ENCODE measurements around the gene TSEN15. TPM values are rescaled to one million over a fixed set of nuclear protein-coding genes. Genes with fewer than 3 reads are reported as not detected.

TSEN15 gene
- total and polyA plus RNA-seq, 10 of the 15 experiments (the other 5 are each of a cell fraction or from before 2014, with no cell fraction given), result 21.1 to 136 (median 70.2) TPM

DNA sequence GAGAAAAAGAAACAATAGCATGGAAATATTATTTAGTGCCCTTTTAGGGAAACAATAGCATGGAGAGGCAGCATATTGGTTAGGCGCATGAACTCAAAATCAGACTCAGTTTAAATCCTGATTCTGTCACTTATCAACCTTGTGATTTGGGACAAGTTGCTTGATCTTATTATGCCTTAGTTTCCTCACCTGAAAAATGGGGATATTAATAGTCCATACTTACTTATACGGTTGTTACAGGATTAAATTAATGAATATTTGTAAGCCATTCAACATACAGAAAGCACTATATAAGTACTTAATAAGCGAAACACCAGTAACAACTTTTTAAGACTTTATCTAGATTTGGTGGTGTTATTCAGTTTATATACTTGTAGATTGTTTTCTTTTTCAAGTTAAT is 1.2 kb downstream of the TSEN15 start:
- Histone ChIP-seq H3K27me3 (replicated peaks in 1 of 2; ENCODE audit: control insufficient read depth in 2 of 2, insufficient read depth in 2 of 2, low read length in 1 of 2) (no peaks in the 10 kb centered on the region; a peak in 1 of 4 replicates), H4K20me1 (ENCODE audit: control insufficient read depth, insufficient read depth) (no peaks in the 10 kb centered on the region), H3K36me3 (ENCODE audit: control insufficient read depth in 2 of 2, insufficient read depth in 2 of 2, low read length in 1 of 2) (peaks cover 0 to 4% of the 10 kb centered on the region in 2 experiments; a peak in 2 of 4 replicates), H3K9me3 (replicated peaks; ENCODE audit: control insufficient read depth, insufficient read depth, low read length) (no peaks in the 10 kb centered on the region), H3K4me2 (ENCODE audit: control insufficient read depth, insufficient read depth) (peak overlapping the region; percentile 91), H3K4me1 (ENCODE audit: control insufficient read depth, insufficient read depth, low read length) (peaks cover 7% of the 10 kb centered on the region; the same call in 1 of the 2 replicates), H3K4me3 (peak overlapping the region; percentile 83), H3K79me2 (ENCODE audit: control insufficient read depth, insufficient read depth, low read length) (peaks cover 17% of the 10 kb centered on the region), H2AFZ (ENCODE audit: control insufficient read depth, low read depth, low read length) (peak overlapping the region; percentile 97; the same call in 1 of the 2 replicates), H3K27ac (ENCODE audit: control insufficient read depth, insufficient read depth) (no peak overlapping the region; the same call in 1 of the 2 replicates), H3K9ac (ENCODE audit: control insufficient read depth, insufficient read depth, low read length) (peak overlapping the region; percentile 77)
- POLR2A ChIA-PET, result no interaction called here
- TF ChIP-seq, protein P1, sequence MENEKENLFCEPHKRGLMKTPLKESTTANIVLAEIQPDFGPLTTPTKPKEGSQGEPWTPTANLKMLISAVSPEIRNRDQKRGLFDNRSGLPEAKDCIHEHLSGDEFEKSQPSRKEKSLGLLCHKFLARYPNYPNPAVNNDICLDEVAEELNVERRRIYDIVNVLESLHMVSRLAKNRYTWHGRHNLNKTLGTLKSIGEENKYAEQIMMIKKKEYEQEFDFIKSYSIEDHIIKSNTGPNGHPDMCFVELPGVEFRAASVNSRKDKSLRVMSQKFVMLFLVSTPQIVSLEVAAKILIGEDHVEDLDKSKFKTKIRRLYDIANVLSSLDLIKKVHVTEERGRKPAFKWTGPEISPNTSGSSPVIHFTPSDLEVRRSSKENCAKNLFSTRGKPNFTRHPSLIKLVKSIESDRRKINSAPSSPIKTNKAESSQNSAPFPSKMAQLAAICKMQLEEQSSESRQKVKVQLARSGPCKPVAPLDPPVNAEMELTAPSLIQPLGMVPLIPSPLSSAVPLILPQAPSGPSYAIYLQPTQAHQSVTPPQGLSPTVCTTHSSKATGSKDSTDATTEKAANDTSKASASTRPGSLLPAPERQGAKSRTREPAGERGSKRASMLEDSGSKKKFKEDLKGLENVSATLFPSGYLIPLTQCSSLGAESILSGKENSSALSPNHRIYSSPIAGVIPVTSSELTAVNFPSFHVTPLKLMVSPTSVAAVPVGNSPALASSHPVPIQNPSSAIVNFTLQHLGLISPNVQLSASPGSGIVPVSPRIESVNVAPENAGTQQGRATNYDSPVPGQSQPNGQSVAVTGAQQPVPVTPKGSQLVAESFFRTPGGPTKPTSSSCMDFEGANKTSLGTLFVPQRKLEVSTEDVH (IDR thresholded peaks at IDR 0.05; ENCODE audit: low read depth, partially characterized antibody), result no peak
- no peak for TF ChIP-seq EGR1 (IDR thresholded peaks at IDR 0.05; ENCODE audit: borderline replicate concordance in 1 of 2, low read depth in 2 of 2, low read length in 2 of 2)
- no peak for TF ChIP-seq SREBF1 (IDR thresholded peaks at IDR 0.05; ENCODE audit: low read length)
- no peak for TF ChIP-seq CHD4 (IDR thresholded peaks at IDR 0.05)
- TF ChIP-seq, protein P2, sequence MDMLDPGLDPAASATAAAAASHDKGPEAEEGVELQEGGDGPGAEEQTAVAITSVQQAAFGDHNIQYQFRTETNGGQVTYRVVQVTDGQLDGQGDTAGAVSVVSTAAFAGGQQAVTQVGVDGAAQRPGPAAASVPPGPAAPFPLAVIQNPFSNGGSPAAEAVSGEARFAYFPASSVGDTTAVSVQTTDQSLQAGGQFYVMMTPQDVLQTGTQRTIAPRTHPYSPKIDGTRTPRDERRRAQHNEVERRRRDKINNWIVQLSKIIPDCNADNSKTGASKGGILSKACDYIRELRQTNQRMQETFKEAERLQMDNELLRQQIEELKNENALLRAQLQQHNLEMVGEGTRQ (IDR thresholded peaks at IDR 0.05; ENCODE audit: borderline replicate concordance, low read depth, low read length), result no peak
- TF ChIP-seq MXI1 (IDR thresholded peaks at IDR 0.05; ENCODE audit: low read depth, low read length), result no peak
- TF ChIP-seq, protein P3, sequence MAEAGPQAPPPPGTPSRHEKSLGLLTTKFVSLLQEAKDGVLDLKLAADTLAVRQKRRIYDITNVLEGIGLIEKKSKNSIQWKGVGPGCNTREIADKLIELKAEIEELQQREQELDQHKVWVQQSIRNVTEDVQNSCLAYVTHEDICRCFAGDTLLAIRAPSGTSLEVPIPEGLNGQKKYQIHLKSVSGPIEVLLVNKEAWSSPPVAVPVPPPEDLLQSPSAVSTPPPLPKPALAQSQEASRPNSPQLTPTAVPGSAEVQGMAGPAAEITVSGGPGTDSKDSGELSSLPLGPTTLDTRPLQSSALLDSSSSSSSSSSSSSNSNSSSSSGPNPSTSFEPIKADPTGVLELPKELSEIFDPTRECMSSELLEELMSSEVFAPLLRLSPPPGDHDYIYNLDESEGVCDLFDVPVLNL (IDR thresholded peaks at IDR 0.05; ENCODE audit: low read depth, low read length), result no peak
- TF ChIP-seq TCF7 (IDR thresholded peaks at IDR 0.05; ENCODE audit: borderline replicate concordance), result no peak
- TF ChIP-seq, protein P4, sequence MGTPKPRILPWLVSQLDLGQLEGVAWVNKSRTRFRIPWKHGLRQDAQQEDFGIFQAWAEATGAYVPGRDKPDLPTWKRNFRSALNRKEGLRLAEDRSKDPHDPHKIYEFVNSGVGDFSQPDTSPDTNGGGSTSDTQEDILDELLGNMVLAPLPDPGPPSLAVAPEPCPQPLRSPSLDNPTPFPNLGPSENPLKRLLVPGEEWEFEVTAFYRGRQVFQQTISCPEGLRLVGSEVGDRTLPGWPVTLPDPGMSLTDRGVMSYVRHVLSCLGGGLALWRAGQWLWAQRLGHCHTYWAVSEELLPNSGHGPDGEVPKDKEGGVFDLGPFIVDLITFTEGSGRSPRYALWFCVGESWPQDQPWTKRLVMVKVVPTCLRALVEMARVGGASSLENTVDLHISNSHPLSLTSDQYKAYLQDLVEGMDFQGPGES (IDR thresholded peaks at IDR 0.05), result no peak
- no peak for TF ChIP-seq SUZ12 (IDR thresholded peaks at IDR 0.05; ENCODE audit: unreplicated experiment)
- in situ Hi-C loops (cut with MboI) (no loop called here), intact Hi-C loops (cut with micrococcal nuclease; ENCODE audit: unreplicated experiment) (loop anchor here (1.0 kb wide), 1 partner anchor 96 kb away; no protein-coding TSS in a partner anchor)
- SMC1A ChIA-PET (ENCODE audit: uncharacterized antibody, unreplicated experiment), result interaction anchor here (0.7 to 1.9 kb wide), 3 partner anchors 12 to 137 kb away, joined by 3 to 6 read pairs (median 4); no protein-coding TSS in a partner anchor
- DNase-seq (ENCODE audit: low read depth, low spot score) (no peak), ATAC-seq (no peak), FAIRE-seq (no peak)
- RAD21 ChIA-PET (ENCODE audit: unreplicated experiment), result interaction anchor here (1.0 to 2.5 kb wide), 2 partner anchors 96 to 108 kb away, joined by 3 to 14 read pairs; no protein-coding TSS in a partner anchor
- CTCF ChIA-PET, result interaction anchor here (0.6 to 2.5 kb wide), 6 partner anchors 9 to 397 kb away, joined by 3 to 8 read pairs (median 3); no protein-coding TSS in a partner anchor
- WGBS (ENCODE audit: insufficient coverage, insufficient replicate concordance, low lambda C conversion rate, missing lambda C conversion rate), result 41% methylated on average over 3 of the region's 3 CpGs
- no TSS peak for BruUV-seq (replicated peaks)
